Stimulated activated CD8-positive, alpha-beta memory T cell treated with anti-CD3 and anti-CD28 coated beads, Interleukin-4, amount 100 ng/mL, for 24 hours (primary cell): ENCODE results near the gene MRPL9.

ENCODE experiments used
- DNase-seq: peaks from one replicate; pipeline ENCODE4 v3.0.0-alpha.2; 2020; ENCODE audit warnings: low read depth

The MRPL9 gene

GRCh38 chr1:151729966-151730291, 33.4 kb downstream of the MRPL9 start:
- DNase-seq = no peak

GRCh38 chr1:151729157-151729965, 33.9 kb downstream of the MRPL9 start:
- DNase-seq = no peak

- no peak for DNase-seq
Measured at GRCh38 chr1:151728151-151729054, 34.9 kb downstream of the MRPL9 start.

- no peak for DNase-seq
Measured at GRCh38 chr1:151723726-151724370, 39.4 kb downstream of the MRPL9 start.

GRCh38 chr1:151721788-151722510, 41.3 kb downstream of the MRPL9 start:
- DNase-seq = no peak

GRCh38 chr1:151720974-151721787, 42.1 kb downstream of the MRPL9 start, which contains the start of gene RIIAD1:
RIIAD1 (plus strand) TSS chr1:151721522; CDS start chr1:151721537, 15 bp downstream.
- peak; percentile 34 for DNase-seq

GRCh38 chr1:151720554-151720953, 42.7 kb downstream of the MRPL9 start:
- DNase-seq = no peak

GRCh38 chr1:151720125-151720524, 43.2 kb downstream of the MRPL9 start:
- DNase-seq = no peak

- no peak for DNase-seq
Measured at GRCh38 chr1:151718666-151719065, 44.6 kb downstream of the MRPL9 start.

GRCh38 chr1:151718011-151718431, 45.3 kb downstream of the MRPL9 start:
- no peak for DNase-seq

GRCh38 chr1:151716771-151717631, 46.3 kb downstream of the MRPL9 start, which contains the start of gene CELF3:
CELF3 (minus strand) TSS chr1:151716803; CDS start chr1:151716020, 783 bp downstream.
- no peak for DNase-seq

- no peak for DNase-seq
Measured at GRCh38 chr1:151716405-151716762, 46.9 kb downstream of the MRPL9 start.

- no peak for DNase-seq
Measured at GRCh38 chr1:151715726-151716404, 47.4 kb downstream of the MRPL9 start.

GRCh38 chr1:151714820-151715725, 48.2 kb downstream of the MRPL9 start:
- DNase-seq = no peak

- no peak for DNase-seq
Measured at GRCh38 chr1:151713874-151714273, 49.4 kb downstream of the MRPL9 start.

- DNase-seq = no peak
Measured at GRCh38 chr1:151713044-151713443, 50.3 kb downstream of the MRPL9 start.

- no peak for DNase-seq
Measured at GRCh38 chr1:151711951-151712350, 51.3 kb downstream of the MRPL9 start.
